ENCODE measurements around the gene NRG2. TPM values are rescaled to one million over a fixed set of nuclear protein-coding genes. Genes with fewer than 3 reads are reported as not detected.
A peak's percentile ranks its signal among the peaks of the same experiment; 100 is the strongest.

NRG2 gene
- total RNA-seq, 2 experiments from 2014 or later = 0.42 TPM; not detected in 1

DNA sequence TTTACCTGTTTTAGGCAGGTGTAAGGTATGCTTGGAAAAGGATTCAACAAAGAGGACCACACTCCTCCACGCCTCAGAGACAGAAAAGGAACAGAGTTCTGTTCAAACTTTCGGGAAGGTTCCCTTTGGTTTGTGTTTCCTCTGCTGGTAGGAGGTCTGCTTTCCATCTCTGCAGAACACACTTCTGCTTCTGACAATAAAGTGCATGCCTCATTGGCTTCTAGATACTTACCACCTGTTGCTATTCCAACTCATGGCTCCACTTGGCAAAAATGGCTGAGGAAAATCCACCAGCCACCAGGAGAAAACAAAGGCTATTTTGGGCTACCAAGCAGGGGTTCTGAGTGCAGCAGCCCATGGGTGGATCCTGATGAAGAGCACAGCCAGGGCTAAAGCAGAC is 112.7 kb downstream of the NRG2 start:
- no peak for DNase-seq
- H3K27ac Mint-ChIP-seq = no peak overlapping the region
- peaks cover 16% of the 10 kb centered on the region for H3K4me1 Mint-ChIP-seq
- no peak overlapping the region for H3K4me3 Mint-ChIP-seq
- H3K27me3 Mint-ChIP-seq = peaks cover 51% of the 10 kb centered on the region
- ATAC-seq = no peak
- CTCF ChIA-PET = no interaction called here
- H3K36me3 Mint-ChIP-seq = no peaks in the 10 kb centered on the region
- no peaks in the 10 kb centered on the region for H3K9me3 Mint-ChIP-seq (ENCODE audit: low read depth)

DNA sequence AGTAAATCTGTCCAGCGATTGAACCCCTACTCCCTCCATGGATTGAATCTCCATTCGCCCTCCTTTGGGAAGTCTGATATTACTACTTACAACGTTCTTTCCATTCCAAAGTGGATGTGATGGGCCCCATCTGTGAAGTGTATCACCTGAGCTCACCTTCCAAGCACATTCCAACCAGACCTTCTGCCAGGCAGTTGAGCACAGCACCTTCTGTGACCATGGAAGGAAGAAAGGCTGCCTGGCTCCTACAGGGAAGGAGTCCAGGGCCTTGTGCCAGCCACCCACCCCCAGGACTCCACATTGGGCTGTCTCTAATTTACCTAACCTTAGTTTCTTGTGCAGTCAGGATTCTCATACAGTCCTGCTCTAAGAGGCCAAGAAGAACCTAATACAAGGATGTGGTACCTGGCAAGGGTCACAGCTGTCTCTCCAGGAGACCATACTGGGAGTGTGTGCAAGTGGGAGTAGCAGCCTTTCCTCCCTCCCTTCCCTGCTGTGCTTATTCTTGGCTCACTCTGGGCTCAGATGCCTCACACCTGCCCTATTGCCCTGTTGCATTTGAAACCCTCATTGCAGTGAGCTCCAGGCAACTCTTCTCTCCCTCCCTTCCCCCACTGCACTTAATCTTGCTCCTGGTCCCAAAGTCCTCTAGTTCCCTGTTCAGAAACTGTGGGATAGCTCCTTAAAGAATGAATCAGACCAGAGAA is 116.1 kb downstream of the NRG2 start:
- ATAC-seq = no peak
- H3K9me3 Mint-ChIP-seq (ENCODE audit: low read depth) = no peaks in the 10 kb centered on the region
- no peak for DNase-seq
- no peaks in the 10 kb centered on the region for H3K36me3 Mint-ChIP-seq
- peaks cover 35% of the 10 kb centered on the region for H3K27me3 Mint-ChIP-seq
- H3K4me1 Mint-ChIP-seq = peaks cover 16% of the 10 kb centered on the region
- peak overlapping the region; percentile 73 for H3K27ac Mint-ChIP-seq
- no peak overlapping the region for H3K4me3 Mint-ChIP-seq
- CTCF ChIA-PET = no interaction called here

DNA sequence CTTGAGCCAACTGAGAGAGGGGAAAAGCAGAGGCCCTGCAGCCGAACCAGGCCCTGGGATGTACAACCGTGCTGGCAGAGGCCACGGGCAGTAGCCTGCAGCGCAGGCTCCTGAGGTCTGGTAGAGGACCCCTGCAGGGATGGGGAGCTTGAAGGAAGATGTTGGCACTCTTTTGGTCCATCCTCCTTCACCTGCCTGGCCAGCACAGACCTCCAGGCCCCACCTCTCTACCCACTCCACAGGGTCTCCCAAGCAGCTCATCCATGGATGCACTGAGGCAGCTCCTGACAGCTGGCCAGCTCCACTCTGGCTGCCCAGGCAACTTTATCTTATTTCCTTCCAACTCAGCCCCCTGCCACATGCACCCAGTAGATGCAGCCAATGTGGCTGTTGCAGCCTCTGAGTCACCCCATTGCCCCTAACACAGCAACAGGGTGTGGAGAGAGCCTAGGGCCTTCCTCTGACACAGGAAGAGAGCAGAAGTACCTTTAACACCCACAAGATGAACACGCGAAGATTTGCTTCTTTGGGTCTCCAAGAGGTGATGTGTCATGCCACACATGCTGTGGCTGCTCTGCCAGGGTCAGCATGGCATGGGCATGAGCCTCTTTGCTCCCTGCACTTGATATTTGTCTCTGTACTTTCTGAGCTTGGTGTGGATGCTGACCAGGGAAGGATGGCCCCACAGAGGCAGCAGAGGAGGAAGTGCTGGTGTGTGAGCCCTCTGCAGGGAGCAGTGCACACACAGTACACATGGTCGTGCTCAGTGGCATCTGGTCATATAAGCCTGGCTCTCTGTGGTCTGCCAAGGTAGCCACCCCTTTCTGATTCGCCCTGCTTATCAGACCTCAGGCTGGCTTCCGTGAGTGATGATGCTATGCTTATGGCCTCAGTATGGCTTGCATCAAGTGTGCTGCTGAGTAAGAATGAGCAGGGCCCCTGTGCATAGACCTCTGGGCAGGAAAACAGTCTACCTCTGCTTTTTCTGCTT is 117.2 kb downstream of the NRG2 start:
- CTCF ChIA-PET = interaction anchor here (1.5 kb wide), 1 partner anchor 43 kb away, joined by 9 read pairs; no protein-coding TSS in a partner anchor
- H3K4me1 Mint-ChIP-seq = peaks cover 16% of the 10 kb centered on the region
- H3K4me3 Mint-ChIP-seq = no peak overlapping the region
- peak overlapping the region; percentile 73 for H3K27ac Mint-ChIP-seq
- peaks cover 39% of the 10 kb centered on the region for H3K27me3 Mint-ChIP-seq
- H3K36me3 Mint-ChIP-seq = no peaks in the 10 kb centered on the region
- H3K9me3 Mint-ChIP-seq (ENCODE audit: low read depth) = no peaks in the 10 kb centered on the region
- ATAC-seq (peak; percentile 79), DNase-seq (peak; percentile 60)

DNA sequence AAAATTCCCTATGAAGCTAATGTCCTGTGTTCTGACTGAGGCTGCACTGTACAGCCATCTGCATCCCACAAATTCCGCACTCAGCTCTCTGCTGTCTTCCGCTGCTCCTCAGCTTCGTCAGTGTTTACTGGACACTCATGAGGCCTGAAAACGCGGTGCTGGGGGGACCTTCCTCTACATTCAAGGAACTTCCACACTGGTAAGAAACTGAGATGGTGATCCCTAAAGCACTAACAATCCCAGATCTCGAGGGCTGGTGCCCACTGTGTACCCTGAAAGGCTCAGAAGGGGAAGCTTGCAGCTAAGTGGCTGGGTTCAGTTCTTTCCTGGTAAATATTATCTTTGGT is 117.9 kb downstream of the NRG2 start:
- ATAC-seq = no peak
- no peaks in the 10 kb centered on the region for H3K9me3 Mint-ChIP-seq (ENCODE audit: low read depth)
- CTCF ChIA-PET = interaction anchor here (1.5 kb wide), 1 partner anchor 44 kb away, joined by 9 read pairs; no protein-coding TSS in a partner anchor

DNA sequence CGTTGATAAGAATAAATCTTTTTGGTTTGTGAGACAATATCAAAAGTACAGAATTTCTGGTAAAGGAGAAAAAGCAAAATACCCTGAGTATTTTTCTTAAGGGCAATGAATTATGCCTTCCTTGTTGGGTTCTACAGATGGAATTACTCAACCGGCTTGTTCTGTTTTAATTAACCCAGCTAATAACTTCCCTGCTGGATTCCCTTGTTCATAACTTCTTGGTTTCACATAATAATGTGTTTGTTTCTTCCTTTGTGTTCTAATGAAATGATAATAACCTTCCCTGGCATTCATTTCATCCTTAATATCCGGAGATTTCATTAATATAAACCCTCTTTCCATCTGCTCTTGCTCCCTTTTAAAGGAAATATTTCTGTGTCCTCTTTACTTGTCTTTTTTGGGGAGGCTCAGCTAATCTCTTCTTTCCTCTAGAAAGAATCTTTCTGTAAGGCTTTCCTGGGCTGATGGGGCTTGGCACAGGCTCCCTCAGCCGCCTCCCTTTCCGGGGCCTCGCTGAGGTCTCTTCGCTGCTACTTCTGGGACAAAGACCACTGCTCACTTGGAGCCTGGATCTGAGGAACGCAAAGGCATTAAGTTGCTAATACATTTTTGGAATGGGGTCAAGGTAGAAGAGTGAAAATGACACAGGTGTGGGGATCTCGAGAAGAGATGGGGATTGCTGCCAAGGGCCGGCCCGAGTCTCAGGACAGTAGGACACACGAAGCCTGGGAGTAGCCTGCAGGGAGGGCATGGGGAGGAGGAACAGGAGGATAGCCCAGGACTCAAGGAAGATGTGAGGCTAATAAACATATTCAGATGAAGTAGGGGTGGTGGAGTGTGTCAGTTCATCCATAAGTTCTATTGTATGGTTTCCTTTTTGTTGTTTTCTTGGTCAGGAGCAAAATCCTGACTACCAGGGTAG is 118.5 kb downstream of the NRG2 start:
- ATAC-seq (no peak), DNase-seq (no peak)
- Mint-ChIP-seq H3K27ac (no peak overlapping the region), H3K36me3 (no peaks in the 10 kb centered on the region), H3K4me3 (no peak overlapping the region), H3K9me3 (ENCODE audit: low read depth) (no peaks in the 10 kb centered on the region), H3K4me1 (peaks cover 16% of the 10 kb centered on the region), H3K27me3 (peaks cover 28% of the 10 kb centered on the region)
- CTCF ChIA-PET = interaction anchor here (0.6 to 1.5 kb wide), 2 partner anchors 11 to 44 kb away, joined by 4 to 9 read pairs; no protein-coding TSS in a partner anchor

More for the DNA sequence above, 117.9 kb downstream of the NRG2 start:
- Mint-ChIP-seq H3K4me1 (peaks cover 16% of the 10 kb centered on the region), H3K36me3 (no peaks in the 10 kb centered on the region), H3K4me3 (no peak overlapping the region), H3K27me3 (peaks cover 34% of the 10 kb centered on the region), H3K27ac (no peak overlapping the region)
- no peak for DNase-seq

DNA sequence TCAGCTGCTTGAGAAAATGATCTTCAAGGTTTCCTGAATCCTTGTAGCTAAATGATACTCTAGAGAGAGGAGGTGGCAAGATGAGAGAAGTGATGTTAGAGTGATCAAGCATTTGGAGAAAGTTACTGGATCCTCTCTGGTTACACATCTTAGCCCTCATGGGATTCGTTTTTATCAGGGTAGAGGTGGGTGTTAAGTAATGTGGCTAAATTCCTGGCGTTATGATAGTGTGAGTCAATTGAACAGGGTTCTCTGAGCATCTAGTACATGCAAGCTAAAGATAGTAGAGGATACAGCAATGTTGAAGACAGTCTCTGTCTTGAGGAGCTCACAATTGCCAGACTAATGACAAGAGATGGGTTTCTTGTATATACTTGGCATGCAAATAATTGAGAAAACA is 123.8 kb downstream of the NRG2 start:
- CTCF ChIA-PET = interaction anchor here (2.1 kb wide), 1 partner anchor 50 kb away, joined by 4 read pairs; no protein-coding TSS in a partner anchor
- no peak overlapping the region for H3K27ac Mint-ChIP-seq
- no peaks in the 10 kb centered on the region for H3K9me3 Mint-ChIP-seq (ENCODE audit: low read depth)
- no peaks in the 10 kb centered on the region for H3K4me1 Mint-ChIP-seq
- H3K4me3 Mint-ChIP-seq = no peak overlapping the region
- H3K36me3 Mint-ChIP-seq = no peaks in the 10 kb centered on the region
- H3K27me3 Mint-ChIP-seq = peaks cover 36% of the 10 kb centered on the region
- DNase-seq (no peak), ATAC-seq (no peak)

DNA sequence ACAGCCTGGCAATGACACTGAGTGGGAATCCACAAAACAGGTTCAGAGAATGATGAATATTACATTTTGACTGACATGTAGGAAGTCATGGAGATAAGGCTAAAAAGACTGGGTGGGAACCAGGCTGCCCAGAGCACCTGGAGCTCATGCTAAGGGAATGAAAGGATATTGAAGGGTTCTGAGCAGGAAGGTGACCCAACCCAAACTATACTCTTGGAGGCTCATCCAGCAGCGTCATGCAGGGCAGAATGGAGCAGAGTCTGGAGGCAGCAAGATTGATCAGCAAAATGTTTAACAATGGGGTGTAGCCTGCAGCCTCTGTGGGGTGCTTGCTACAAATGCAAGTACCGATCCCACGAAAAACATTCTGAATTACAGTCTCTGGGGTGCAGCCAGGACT is 127.3 kb downstream of the NRG2 start:
- Mint-ChIP-seq H3K36me3 (no peaks in the 10 kb centered on the region), H3K4me3 (no peak overlapping the region), H3K27ac (no peak overlapping the region), H3K9me3 (ENCODE audit: low read depth) (no peaks in the 10 kb centered on the region), H3K4me1 (no peaks in the 10 kb centered on the region), H3K27me3 (peaks cover 26% of the 10 kb centered on the region)
- CTCF ChIA-PET = interaction anchor here (1.4 to 1.5 kb wide), 2 partner anchors 13 to 128 kb away, joined by 3 to 4 read pairs; no protein-coding TSS in a partner anchor
- no peak for DNase-seq
- ATAC-seq = no peak

DNA sequence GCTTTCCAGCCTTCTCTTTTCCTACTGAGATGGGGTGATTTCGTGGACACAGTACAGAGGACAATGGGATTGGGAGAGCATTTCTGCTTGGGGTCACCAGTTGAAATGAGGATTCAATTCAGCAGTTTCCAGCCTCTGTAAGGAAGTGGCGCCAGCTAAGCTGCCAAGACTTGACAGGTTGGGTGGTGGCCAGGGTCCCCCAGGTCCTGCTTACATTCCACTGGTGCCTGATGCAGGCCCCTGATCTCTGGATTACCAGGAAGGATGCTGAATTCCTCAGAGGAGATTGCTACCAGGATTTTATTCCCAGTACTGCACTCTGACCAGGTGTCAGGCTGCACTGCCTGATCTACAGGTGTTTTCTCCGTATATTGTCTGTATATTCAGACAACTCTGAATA is 127.8 kb downstream of the NRG2 start:
- no peaks in the 10 kb centered on the region for H3K9me3 Mint-ChIP-seq (ENCODE audit: low read depth)
- H3K27me3 Mint-ChIP-seq = peaks cover 23% of the 10 kb centered on the region
- no peaks in the 10 kb centered on the region for H3K4me1 Mint-ChIP-seq
- no peak overlapping the region for H3K4me3 Mint-ChIP-seq
- CTCF ChIA-PET = interaction anchor here (1.4 to 1.5 kb wide), 3 partner anchors 13 to 127 kb away, joined by 3 to 4 read pairs (median 3); no protein-coding TSS in a partner anchor
- no peaks in the 10 kb centered on the region for H3K36me3 Mint-ChIP-seq
- DNase-seq (no peak), ATAC-seq (no peak)
- no peak overlapping the region for H3K27ac Mint-ChIP-seq

DNA sequence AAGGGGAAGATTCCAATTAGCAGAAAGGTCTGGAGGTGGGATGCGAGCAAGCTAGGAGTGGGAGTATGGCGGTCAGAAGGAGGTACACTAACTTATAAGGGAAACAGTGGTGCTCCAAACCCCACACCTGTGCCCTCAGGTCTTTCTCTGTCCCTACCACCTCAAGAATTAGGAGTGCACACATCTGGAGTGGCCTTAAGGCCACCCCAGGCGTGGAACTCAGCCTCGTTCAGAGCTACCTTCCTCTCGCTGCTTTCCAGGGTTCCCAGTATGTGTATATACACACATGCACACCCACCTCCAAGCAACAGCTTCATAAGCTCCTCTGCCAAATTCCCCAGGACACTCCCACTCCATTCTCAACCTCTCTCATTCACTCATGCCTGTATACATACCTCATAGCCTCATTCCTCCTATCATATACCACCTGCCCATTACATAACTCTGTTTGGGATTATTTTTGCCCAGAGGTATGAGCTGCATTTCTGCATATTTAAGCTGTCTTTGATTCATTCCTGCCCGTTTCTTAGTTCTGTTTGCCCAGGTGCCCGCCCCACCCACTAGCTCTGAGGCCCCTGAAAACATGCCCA is 128.8 kb downstream of the NRG2 start:
- H3K4me1 Mint-ChIP-seq = no peaks in the 10 kb centered on the region
- no peak overlapping the region for H3K27ac Mint-ChIP-seq
- H3K27me3 Mint-ChIP-seq = peaks cover 23% of the 10 kb centered on the region
- H3K4me3 Mint-ChIP-seq = no peak overlapping the region
- no peak for DNase-seq
- CTCF ChIA-PET = interaction anchor here (1.2 to 1.4 kb wide), 3 partner anchors 12 to 108 kb away, joined by 3 to 7 read pairs (median 3); no protein-coding TSS in a partner anchor
- H3K36me3 Mint-ChIP-seq = no peaks in the 10 kb centered on the region
- no peaks in the 10 kb centered on the region for H3K9me3 Mint-ChIP-seq (ENCODE audit: low read depth)
- ATAC-seq = no peak

DNA sequence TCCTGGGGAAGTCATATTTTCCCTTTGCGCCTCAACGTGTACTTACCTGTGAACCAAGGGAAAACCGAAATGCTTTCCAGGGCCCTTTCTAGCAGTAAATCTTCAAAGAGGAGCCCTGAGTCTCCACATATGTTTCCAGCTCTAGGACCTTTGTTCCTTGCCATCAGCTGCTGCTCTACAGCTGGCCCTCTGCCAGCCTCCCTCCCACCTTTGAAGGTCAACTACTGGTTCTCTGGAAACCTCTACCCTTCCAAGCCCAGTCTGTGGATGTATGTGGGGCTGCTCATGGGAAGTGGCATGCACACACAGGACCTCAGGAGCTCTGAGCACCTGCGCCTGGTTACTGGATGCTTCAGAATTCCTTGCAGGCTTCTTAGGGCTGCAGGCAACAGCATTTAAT is 130.3 kb downstream of the NRG2 start:
- Mint-ChIP-seq H3K36me3 (no peaks in the 10 kb centered on the region), H3K4me1 (no peaks in the 10 kb centered on the region), H3K27ac (no peak overlapping the region), H3K27me3 (peaks cover 23% of the 10 kb centered on the region), H3K4me3 (no peak overlapping the region), H3K9me3 (ENCODE audit: low read depth) (no peaks in the 10 kb centered on the region)
- no peak for ATAC-seq
- no peak for DNase-seq
- CTCF ChIA-PET = no interaction called here

DNA sequence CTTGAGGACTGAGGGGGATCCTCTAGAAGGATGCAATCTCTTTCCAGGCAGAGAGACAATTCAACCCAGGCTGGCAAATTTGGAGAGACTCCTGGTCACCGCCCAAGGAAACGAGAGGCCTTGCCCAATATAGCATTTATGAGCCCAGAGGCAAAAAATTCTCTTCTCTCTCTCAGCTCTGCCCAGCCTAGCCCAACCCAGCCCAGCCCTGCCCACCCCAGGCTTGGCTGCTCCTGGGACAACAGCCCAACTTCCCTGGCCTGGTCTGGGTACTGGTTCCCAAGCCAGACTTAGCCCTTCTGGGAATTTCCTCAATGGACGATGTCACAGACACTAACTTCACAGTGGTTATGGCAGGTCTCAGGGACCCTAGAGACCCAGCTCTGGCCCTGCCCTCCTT is 130.9 kb downstream of the NRG2 start:
- no peak overlapping the region for H3K4me3 Mint-ChIP-seq
- H3K27me3 Mint-ChIP-seq = peaks cover 23% of the 10 kb centered on the region
- no peaks in the 10 kb centered on the region for H3K9me3 Mint-ChIP-seq (ENCODE audit: low read depth)
- CTCF ChIA-PET = no interaction called here
- no peak for DNase-seq
- no peak for ATAC-seq
- no peaks in the 10 kb centered on the region for H3K36me3 Mint-ChIP-seq
- no peaks in the 10 kb centered on the region for H3K4me1 Mint-ChIP-seq
- no peak overlapping the region for H3K27ac Mint-ChIP-seq

DNA sequence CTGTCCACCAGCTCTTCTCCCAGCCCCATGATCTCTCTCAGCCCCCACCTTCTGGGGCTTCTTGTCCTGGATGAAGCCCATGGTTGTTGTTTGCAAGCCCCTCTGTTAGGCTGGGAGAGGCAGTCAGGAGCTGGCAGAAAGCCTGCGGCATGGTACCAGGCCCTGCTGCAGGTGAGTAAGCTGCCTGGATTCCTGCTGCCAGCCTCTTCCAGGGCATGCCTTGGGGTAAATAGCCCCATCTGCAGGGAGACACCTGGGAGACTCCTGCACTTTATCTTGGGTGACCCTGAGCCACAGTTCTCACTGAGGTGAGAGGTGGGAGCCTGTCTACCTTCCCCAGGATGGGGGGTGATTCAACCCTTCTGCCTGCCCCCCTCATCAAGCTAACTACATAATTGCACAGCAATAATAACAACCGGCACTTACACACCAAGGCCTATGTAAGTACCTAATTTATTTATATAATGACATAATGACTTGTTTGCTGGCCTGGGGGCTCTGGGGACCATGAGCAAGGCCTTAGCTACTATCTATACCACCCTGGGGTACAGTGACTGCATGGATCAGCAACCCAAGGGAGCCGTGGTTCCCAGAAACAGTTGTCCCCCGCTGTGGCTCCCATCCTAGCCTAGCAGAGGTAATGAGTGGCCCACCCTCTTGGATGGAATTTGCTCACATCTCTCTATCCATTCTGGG is 131.5 kb downstream of the NRG2 start:
- Mint-ChIP-seq H3K36me3 (no peaks in the 10 kb centered on the region), H3K4me3 (no peak overlapping the region), H3K27me3 (peaks cover 19% of the 10 kb centered on the region), H3K4me1 (no peaks in the 10 kb centered on the region), H3K27ac (no peak overlapping the region), H3K9me3 (ENCODE audit: low read depth) (no peaks in the 10 kb centered on the region)
- ATAC-seq (no peak), DNase-seq (peak; percentile 27)
- CTCF ChIA-PET = interaction anchor here (1.1 kb wide), 1 partner anchor 57 kb away, joined by 4 read pairs; no protein-coding TSS in a partner anchor

Measured in activated CD8-positive, alpha-beta memory T cell treated with anti-CD3 and anti-CD28 coated beads, Interleukin-2, amount 10 ng/mL, durations not matched to agents 7 days and 5 days (primary cell).